Thymus (tissue), 11 donors: ENCODE data around the gene DNAJC10. TPM values are rescaled to one million over a fixed set of nuclear protein-coding genes. Genes with fewer than 3 reads are reported as not detected.
"Not testable (repeated sequence)": the region's sequence is repeated elsewhere in the genome, so short reads cannot be mapped to it uniquely, and the experiment has no call there.

ENCODE experiments used
- DNase-seq, 9 donors: peaks; one replicate each; pipeline ENCODE4 v3.0.0-alpha.2; 2013; ENCODE audit warnings: low spot score in 9 of 9, low read depth in 6 of 9, missing footprints in 1 of 9
- H3K27ac ChIP-seq, 2 donors: one replicate each; pipeline ENCODE4 v1.5.1; 2013; ENCODE audit warnings: control low read depth in 1 of 2, low read depth in 1 of 2, low read length in 1 of 2, mild to moderate bottlenecking in 1 of 2, moderate library complexity in 1 of 2
- H3K27me3 ChIP-seq, 2 donors: one replicate each; pipeline ENCODE4 v1.5.1; 2013; ENCODE audit warnings: low read length in 1 of 2; ENCODE audit not compliant: control insufficient read depth in 2 of 2, insufficient read depth in 1 of 2
- H3K36me3 ChIP-seq, 2 donors: one replicate each; pipeline ENCODE4 v1.5.1; 2013; ENCODE audit warnings: low read length in 1 of 2, mild to moderate bottlenecking in 1 of 2, moderate library complexity in 1 of 2; ENCODE audit not compliant: control insufficient read depth in 2 of 2, insufficient read depth in 2 of 2
- H3K4me1 ChIP-seq, 2 donors: one replicate each; pipeline ENCODE4 v1.5.1; 2013; ENCODE audit warnings: low read length in 2 of 2; ENCODE audit not compliant: control insufficient read depth in 2 of 2, insufficient read depth in 2 of 2
- H3K4me3 ChIP-seq, 2 donors: one replicate each; pipeline ENCODE4 v1.5.1; 2013; ENCODE audit warnings: low read length in 2 of 2, control low read depth in 1 of 2, mild to moderate bottlenecking in 1 of 2
- H3K9me3 ChIP-seq, 2 donors: one replicate each; pipeline ENCODE4 v1.5.1; 2013; ENCODE audit warnings: low read length in 1 of 2, mild to moderate bottlenecking in 1 of 2; ENCODE audit not compliant: control insufficient read depth in 2 of 2, insufficient read depth in 1 of 2
- WGBS: extraction: QIAGEN DNeasy Blood & Tissue Kit; methylation state at CpG from one replicate; pipeline ENCODE4 v1.1.7; 2013; 5-methylcytosine and 5-hydroxymethylcytosine counted together
- polyA plus RNA-seq: library from polyadenylated mRNA; stranded (reverse); fragments of 200-250 nt; gene quantifications from one replicate; pipeline ENCODE4 v1.2.3, GENCODE V29; 2013
- total RNA-seq: library from RNA; stranded (reverse); fragments of 120-200 nt; gene quantifications from one replicate; pipeline ENCODE4 v1.2.4, GENCODE V29; 2013
- donor health status: healthy.

The DNAJC10 gene
- total and polyA plus RNA-seq, 2 donors = 34.0 to 78.0 TPM

DNA sequence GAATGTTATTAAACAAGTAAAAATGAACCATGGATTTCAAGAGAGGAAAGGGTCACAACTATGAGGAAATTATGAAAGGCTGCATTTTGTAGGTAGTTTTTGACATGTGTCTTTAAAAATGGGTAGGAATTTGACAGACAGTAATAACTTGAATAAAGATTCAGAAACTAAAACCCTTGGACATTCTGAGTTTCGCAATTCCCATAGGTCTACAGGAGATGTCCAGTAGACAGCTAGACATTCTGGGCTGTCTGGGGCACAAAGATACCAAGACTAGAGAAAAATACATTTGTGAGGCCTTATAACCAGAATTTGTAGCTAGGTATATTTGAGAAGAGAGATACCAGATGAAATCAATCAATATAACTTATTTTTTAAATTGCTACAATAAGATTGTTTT lies 42.3 kb downstream of the DNAJC10 start:
- Histone ChIP-seq H3K36me3 (peaks cover 2 to 57% of the 10 kb centered on the region in 2 donors), H3K27me3 (no peaks in the 10 kb centered on the region), H3K9me3 (no peaks in the 10 kb centered on the region), H3K4me3 (no peak overlapping the region), H3K4me1 (no peaks in the 10 kb centered on the region), H3K27ac (no peak overlapping the region)
- DNase-seq = no peak
- WGBS = 100% methylated on average over 1 of the region's 1 CpG

DNA sequence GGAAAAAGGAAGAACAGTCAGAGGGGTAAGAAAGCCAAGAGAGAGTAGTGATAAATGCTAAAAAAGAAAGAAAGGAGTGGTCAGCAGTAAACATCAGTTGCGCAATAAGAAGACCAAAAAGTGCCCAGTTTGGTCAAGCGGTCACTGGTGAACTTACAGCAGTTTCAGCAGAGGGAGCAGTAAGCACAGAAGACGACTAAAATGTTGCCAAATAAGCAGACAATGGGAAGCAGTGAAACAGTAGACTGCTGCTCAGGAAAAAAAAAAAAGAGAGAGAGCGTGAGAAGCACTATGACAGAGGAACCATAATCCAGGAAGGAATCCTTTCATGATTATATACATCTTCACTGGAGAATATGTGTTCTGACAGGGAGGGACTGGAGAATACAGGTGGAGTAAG lies 45.8 kb downstream of the DNAJC10 start:
- Histone ChIP-seq H3K36me3 (peaks cover 7 to 70% of the 10 kb centered on the region in 2 donors), H3K9me3 (no peaks in the 10 kb centered on the region), H3K4me1 (no peaks in the 10 kb centered on the region), H3K27me3 (no peaks in the 10 kb centered on the region), H3K4me3 (no peak overlapping the region), H3K27ac (peak overlapping the region; percentile 8 to 38)
- WGBS = 96% methylated on average over 4 of the region's 4 CpGs
- DNase-seq = no peak

DNA sequence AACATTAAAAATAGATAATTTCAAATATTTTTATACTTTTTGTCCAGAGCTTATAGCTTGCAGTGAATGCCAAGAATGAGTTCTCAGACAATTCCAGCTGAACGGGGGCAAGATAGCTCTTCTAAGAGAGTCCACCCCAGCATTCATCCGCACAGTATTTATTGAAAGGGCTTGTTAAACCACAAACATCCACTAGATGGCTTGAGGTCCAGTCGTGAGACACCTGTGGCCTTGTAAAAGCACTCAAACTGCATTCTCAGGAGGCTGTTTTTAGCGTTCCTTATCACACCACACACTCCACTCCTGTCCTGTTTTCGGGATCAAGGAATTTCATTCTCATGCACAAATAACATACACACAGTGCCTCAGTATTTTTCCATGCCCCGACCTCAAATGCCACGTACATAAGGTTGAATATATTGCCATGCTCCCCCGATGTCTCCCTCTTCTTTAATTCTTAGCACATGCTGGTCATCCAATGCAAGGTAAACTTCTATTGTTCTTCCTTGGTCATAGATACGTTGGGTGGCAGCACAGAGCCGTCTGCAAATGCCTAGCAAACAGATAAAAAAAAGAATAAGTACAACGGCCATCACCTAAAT lies 47.4 kb downstream of the DNAJC10 start:
- Histone ChIP-seq H3K27me3 (no peaks in the 10 kb centered on the region), H3K4me3 (no peak overlapping the region), H3K9me3 (no peaks in the 10 kb centered on the region), H3K27ac (no peak overlapping the region), H3K4me1 (no peaks in the 10 kb centered on the region), H3K36me3 (peaks cover 7 to 68% of the 10 kb centered on the region in 2 donors)
- peak in 2 of 9 donors; percentile 18 to 36 for DNase-seq
- 87% methylated on average over 11 of the region's 11 CpGs for WGBS

DNA sequence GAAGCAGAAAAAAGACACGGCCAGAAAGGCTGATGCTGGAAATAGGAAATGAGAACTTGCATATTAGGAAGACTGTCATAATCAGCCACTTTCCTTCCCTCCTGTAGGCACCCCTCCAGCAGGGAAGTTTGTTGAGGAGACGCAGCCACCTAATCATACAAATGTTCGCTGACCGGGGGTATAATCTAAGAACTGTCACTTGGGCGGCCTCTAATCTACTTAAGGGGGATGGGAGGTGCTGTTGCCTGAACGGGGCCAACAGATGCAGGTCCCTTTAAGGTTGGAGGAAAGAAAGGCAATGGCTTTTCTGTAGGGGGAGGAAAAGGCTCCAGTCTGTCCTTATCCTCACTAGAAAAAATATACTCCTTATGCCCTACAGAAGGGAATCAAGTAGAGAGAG lies 50.6 kb downstream of the DNAJC10 start:
- DNase-seq = no peak
- H3K36me3 ChIP-seq = peaks cover 7 to 45% of the 10 kb centered on the region in 2 donors
- no peaks in the 10 kb centered on the region for H3K9me3 ChIP-seq
- no peak overlapping the region for H3K27ac ChIP-seq
- no peak overlapping the region for H3K4me3 ChIP-seq
- H3K27me3 ChIP-seq = no peaks in the 10 kb centered on the region
- WGBS = 89% methylated on average over 6 of the region's 6 CpGs
- H3K4me1 ChIP-seq = no peaks in the 10 kb centered on the region

DNA sequence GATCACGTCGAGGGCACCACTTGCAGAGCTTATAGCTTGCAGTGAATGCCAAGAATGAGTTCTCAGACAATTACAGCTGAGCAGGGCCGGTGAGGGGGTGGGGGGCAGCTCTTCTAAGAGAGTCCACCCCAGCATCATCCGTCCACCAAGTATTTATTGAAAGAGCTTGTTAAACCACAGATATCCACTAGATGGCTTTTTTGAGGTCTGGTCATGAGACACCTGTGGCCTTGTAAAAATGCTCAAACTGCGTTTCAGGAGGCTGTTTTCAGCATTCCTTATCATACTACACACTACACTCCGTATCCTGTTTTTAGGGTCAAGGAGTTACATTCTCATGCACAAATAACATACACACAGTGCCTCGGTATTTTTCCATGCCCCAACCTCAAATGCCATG lies 51.5 kb downstream of the DNAJC10 start:
- H3K27me3 ChIP-seq = no peaks in the 10 kb centered on the region
- no peaks in the 10 kb centered on the region for H3K9me3 ChIP-seq
- peak in 1 of 9 donors; percentile 15 for DNase-seq
- H3K4me3 ChIP-seq = no peak overlapping the region
- H3K4me1 ChIP-seq = no peaks in the 10 kb centered on the region
- H3K27ac ChIP-seq = no peak overlapping the region
- 92% methylated on average over 7 of the region's 7 CpGs for WGBS
- peaks cover 7 to 41% of the 10 kb centered on the region in 2 donors for H3K36me3 ChIP-seq

DNA sequence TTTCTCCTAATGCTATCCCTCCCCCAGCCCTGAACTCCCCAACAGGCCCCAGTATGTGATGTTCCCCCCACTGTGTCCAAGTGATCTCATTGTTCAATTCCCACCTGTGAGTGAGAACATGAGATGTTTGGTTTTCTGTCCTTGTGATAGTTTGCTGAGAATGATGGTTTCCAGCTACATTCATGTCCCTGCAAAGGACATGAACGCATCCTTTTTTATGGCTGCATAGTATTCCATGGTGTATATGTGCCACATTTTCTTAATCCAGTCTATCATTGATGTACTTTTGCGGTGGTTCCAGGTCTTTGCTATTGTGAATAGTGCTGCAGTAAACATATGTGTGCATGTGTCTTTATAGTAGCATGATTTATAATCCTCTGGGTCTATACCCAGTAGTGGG lies 52.9 kb downstream of the DNAJC10 start:
- peaks cover 0 to 28% of the 10 kb centered on the region in 2 donors for H3K36me3 ChIP-seq
- H3K27ac ChIP-seq, H3K4me1 ChIP-seq, DNase-seq, H3K27me3 ChIP-seq, H3K9me3 ChIP-seq, H3K4me3 ChIP-seq: not testable (repeated sequence)
- 97% methylated on average over 2 of the region's 2 CpGs for WGBS

DNA sequence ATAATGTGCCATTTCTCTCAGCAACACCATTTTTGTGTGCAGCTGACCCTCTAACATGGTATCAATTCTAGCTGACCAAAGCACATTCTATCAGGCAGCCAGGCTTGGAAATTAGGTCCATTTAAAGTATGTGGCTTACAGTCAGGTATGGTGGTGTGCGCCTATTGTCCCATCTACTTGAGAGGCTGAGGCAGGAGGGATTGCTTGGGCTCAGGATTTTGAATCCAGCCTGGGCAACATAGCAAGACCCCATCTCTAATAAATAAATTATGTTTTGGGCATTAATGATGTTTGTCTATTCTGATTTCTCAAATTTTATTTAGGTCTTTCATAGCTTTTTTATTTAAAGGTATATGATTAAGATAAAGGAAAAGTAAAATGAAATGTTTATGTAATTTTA lies 63.3 kb downstream of the DNAJC10 start:
- Histone ChIP-seq H3K4me3 (no peak overlapping the region), H3K27ac (no peak overlapping the region), H3K36me3 (peaks cover 5 to 22% of the 10 kb centered on the region in 2 donors), H3K27me3 (no peaks in the 10 kb centered on the region), H3K4me1 (no peaks in the 10 kb centered on the region), H3K9me3 (no peaks in the 10 kb centered on the region)
- WGBS = 97% methylated on average over 1 of the region's 1 CpG
- DNase-seq = no peak

DNA sequence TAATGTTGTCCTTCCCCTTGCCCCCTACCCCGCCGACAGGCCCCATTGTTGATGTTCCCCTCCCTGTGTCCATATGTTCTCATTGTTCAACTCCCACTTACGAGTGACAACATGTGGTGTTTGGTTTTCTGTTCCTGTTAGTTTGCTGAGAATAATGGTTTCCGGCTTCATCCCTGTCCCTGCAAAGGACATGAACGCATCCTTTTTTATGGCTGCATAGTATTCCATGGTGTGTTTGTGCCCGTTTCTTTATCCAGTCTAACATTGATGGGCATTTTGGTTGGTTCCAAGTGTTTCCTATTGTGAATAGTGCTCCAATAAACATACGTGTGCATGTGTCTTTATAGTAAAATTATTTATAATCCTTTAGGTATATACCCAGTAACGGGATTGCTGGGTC lies 65.0 kb downstream of the DNAJC10 start:
- WGBS = 98% methylated on average over 8 of the region's 8 CpGs
- peaks cover 0 to 15% of the 10 kb centered on the region in 2 donors for H3K36me3 ChIP-seq
- H3K4me1 ChIP-seq, DNase-seq, H3K27ac ChIP-seq, H3K27me3 ChIP-seq, H3K4me3 ChIP-seq, H3K9me3 ChIP-seq: not testable (repeated sequence)

DNA sequence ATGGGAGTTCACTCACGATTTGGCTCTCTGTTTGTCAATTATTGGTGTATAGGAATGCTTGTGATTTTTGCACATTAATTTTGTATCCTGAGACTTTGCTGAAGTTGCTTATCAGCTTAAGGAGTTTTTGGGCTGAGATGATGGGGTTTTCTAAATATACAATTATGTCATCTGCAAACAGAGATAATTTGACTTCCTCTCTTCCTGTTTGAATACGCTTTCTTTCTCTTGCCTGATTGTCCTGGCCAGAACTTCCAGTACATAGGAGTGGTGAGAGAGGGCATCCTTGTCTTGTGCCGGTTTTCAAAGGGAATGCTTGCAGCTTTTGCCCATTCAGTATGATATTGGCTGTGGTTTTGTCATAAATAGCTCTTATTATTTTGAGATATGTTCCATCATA lies 66.6 kb downstream of the DNAJC10 start:
- not testable (repeated sequence) for H3K36me3 ChIP-seq, H3K9me3 ChIP-seq, H3K27me3 ChIP-seq, DNase-seq, H3K4me3 ChIP-seq, H3K27ac ChIP-seq, H3K4me1 ChIP-seq
- WGBS = 95% methylated on average over 3 of the region's 3 CpGs
